HepG2 (cell line): ENCODE measurements around the gene IGSF11. TPM values are rescaled to one million over a fixed set of nuclear protein-coding genes. Genes with fewer than 3 reads are reported as not detected.
A peak's percentile ranks its signal among the peaks of the same experiment; 100 is the strongest.

ENCODE experiments used
- ATAC-seq: fragments of 200-7000 bp; cut with Tn5 transposase; 3 replicates; pipeline ENCODE4 v1.9.1; 2020; ENCODE audit warnings: mild to moderate bottlenecking, moderate library complexity
- Bru-seq: library from RNA; stranded (reverse); fragments of 400-500 nt; gene quantifications from one replicate; lab custom pipeline; 2021; lab: Mats Ljungman, UMichigan
- BruChase-seq, 2 experiments: library from RNA; stranded (reverse); fragments of 400-500 nt; gene quantifications; one replicate each; lab custom pipeline; 2021; lab: Mats Ljungman, UMichigan
- BruUV-seq: library from RNA; stranded (reverse); fragments of 400-500 nt; replicated peaks from 2 replicates; lab custom pipeline; 2021; lab: Mats Ljungman, UMichigan
- CTCF ChIA-PET: fragments of 300-600 bp; formaldehyde crosslinking; extraction: SDS; loops from one replicate; lab custom pipeline; 2021; ENCODE audit warnings: low total read pairs, inconsistent platforms, low intra/inter-chr PET ratio; lab: Yijun Ruan, JAX
- POLR2A ChIA-PET: fragments of 350-600 bp; sonication (Branson Sonifier 250); formaldehyde crosslinking; loops from one replicate; lab custom pipeline; 2020; ENCODE audit warnings: antibody characterized with exemption, inconsistent platforms; lab: Yijun Ruan, JAX
- DNase-seq: peaks from one replicate; pipeline ENCODE4 v3.0.0-alpha.2; 2015; ENCODE audit warnings: low spot score
- FAIRE-seq: peaks from 3 replicates; lab custom pipeline; 2011; peaks lifted over from hg19 to GRCh38; lab: Jason Lieb, UNC
- H2AFZ ChIP-seq: one replicate; pipeline ENCODE4 v1.6.1; 2011; ENCODE audit warnings: low read length, inconsistent platforms
- H3K27ac ChIP-seq: fragments of 300-600 bp; 3 replicates; pipeline ENCODE4 v1.8.0; 2011; ENCODE audit warnings: mixed run types, mild to moderate bottlenecking, mixed read lengths, low read length, inconsistent platforms; ENCODE audit not compliant: insufficient read depth; ENCODE audit errors: extremely low read length
- H3K27me3 ChIP-seq, 2 experiments: fragments of 200-600 bp in 1 of 2; 2 replicates in 1 of 2; 3 replicates in 1 of 2; pipeline versions ENCODE4 v1.6.0 to v1.8.0; 2011; ENCODE audit warnings: low read length in 2 of 2, mild to moderate bottlenecking in 2 of 2, moderate library complexity in 2 of 2, inconsistent platforms in 1 of 2; ENCODE audit not compliant: insufficient read depth in 2 of 2, control insufficient read depth in 1 of 2
- H3K36me3 ChIP-seq, 2 experiments: fragments of 200-600 bp in 1 of 2; replicated peaks in 1 of 2; 2 replicates in 1 of 2; 3 replicates in 1 of 2; pipeline versions ENCODE4 v1.5.1 to v1.8.0; 2011; ENCODE audit warnings: low read length in 2 of 2, inconsistent platforms in 1 of 2; ENCODE audit not compliant: insufficient read depth in 2 of 2, control insufficient read depth in 1 of 2
- H3K4me1 ChIP-seq: 2 replicates; pipeline ENCODE4 v1.5.1; 2012; ENCODE audit warnings: low read length, inconsistent platforms; ENCODE audit not compliant: insufficient read depth
- H3K4me2 ChIP-seq: 2 replicates; pipeline ENCODE4 v1.6.0; 2011; ENCODE audit warnings: low read depth, low read length, inconsistent platforms
- H3K4me3 ChIP-seq, 3 experiments: fragments of 200-600 bp in 1 of 3; sonication (generic), shearing (Covaris generic) in 1 of 3; replicated peaks in 1 of 3; 2 replicates each; pipeline ENCODE4 v1.5.1; 2011 to 2016; ENCODE audit warnings: low read length in 3 of 3, inconsistent platforms in 2 of 3, low read depth in 2 of 3, mild to moderate bottlenecking in 2 of 3, control low read depth in 1 of 3, mixed read lengths in 1 of 3; ENCODE audit not compliant: insufficient read depth in 1 of 3
- H3K79me2 ChIP-seq: one replicate; pipeline ENCODE4 v1.6.1; 2011; ENCODE audit warnings: low read length, inconsistent platforms; ENCODE audit not compliant: insufficient read depth
- H3K9ac ChIP-seq: 2 replicates; pipeline ENCODE4 v1.6.0; 2011; ENCODE audit warnings: mild to moderate bottlenecking, low read depth, low read length, inconsistent platforms; ENCODE audit not compliant: insufficient read depth
- H3K9me3 ChIP-seq: 2 replicates; pipeline ENCODE4 v1.5.1; 2012; ENCODE audit warnings: mild to moderate bottlenecking, low read length
- H4K20me1 ChIP-seq: 2 replicates; pipeline ENCODE4 v1.6.0; 2011; ENCODE audit warnings: inconsistent platforms, mild to moderate bottlenecking, low read length, moderate library complexity; ENCODE audit not compliant: insufficient read depth
- CSRNP1 ChIP-seq: sonication (generic); formaldehyde crosslinking; IDR thresholded peaks from 2 replicates; pipeline ENCODE4 v1.8.1; 2023; ENCODE audit warnings: mild to moderate bottlenecking, missing genetic modification reagents
- FOSL2 ChIP-seq: sonication (generic); formaldehyde crosslinking; IDR thresholded peaks from 2 replicates; pipeline ENCODE4 v1.4.0; 2020; ENCODE audit warnings: missing genetic modification reagents
- MEIS1 ChIP-seq: sonication (generic); formaldehyde crosslinking; IDR thresholded peaks from 2 replicates; pipeline ENCODE4 v1.9.0; 2021; ENCODE audit warnings: mild to moderate bottlenecking, missing genetic modification reagents, moderate library complexity, borderline replicate concordance
- SIX1 ChIP-seq: sonication (generic); formaldehyde crosslinking; IDR thresholded peaks from 2 replicates; pipeline ENCODE4 v1.4.0; 2020; ENCODE audit warnings: missing genetic modification reagents, borderline replicate concordance
- STAT6 ChIP-seq: sonication (generic); formaldehyde crosslinking; IDR thresholded peaks from 2 replicates; pipeline ENCODE4 v1.4.0; 2020; ENCODE audit warnings: missing genetic modification reagents, mild to moderate bottlenecking, borderline replicate concordance
- ZBTB21 ChIP-seq: sonication (generic); formaldehyde crosslinking; IDR thresholded peaks from 2 replicates; pipeline ENCODE4 v1.4.0; 2020; ENCODE audit warnings: missing genetic modification reagents
- ZBTB39 ChIP-seq: sonication (generic); formaldehyde crosslinking; IDR thresholded peaks from 2 replicates; pipeline ENCODE4 v1.5.0; 2020; ENCODE audit warnings: missing genetic modification reagents
- ZNF883 ChIP-seq: sonication (generic); formaldehyde crosslinking; IDR thresholded peaks from 2 replicates; pipeline ENCODE4 v1.5.1; 2020; ENCODE audit warnings: mild to moderate bottlenecking, missing genetic modification reagents; ENCODE audit errors: not compliant biosample characterization
- WGBS: methylation state at CpG from one replicate; pipeline ENCODE4 v1.1.6; 2017; ENCODE audit warnings: low lambda C conversion rate; 5-methylcytosine and 5-hydroxymethylcytosine counted together
- in situ Hi-C: cut with HindIII; loops from 2 replicates; pipeline ENCODE4 v1.10.0; 2017; ENCODE audit warnings: low pct_unique_long_range_greater_than_20kb; ENCODE audit not compliant: extremely low pct_ligation_motif_present
- intact Hi-C: fragments of 100-400 bp; cut with micrococcal nuclease; formaldehyde crosslinking; loops from one replicate; pipeline ENCODE4 v1.10.0; 2022; ENCODE audit not compliant: unreplicated experiment
- long read RNA-seq, 2 experiments: library from RNA in 1 of 2; library from polyadenylated mRNA in 1 of 2; stranded (forward) in 1 of 2; unstranded in 1 of 2; transcript quantifications; one replicate each; pipeline ENCODE4 v2.0.0, GENCODE V29; 2019 to 2022
- polyA minus RNA-seq, 3 experiments: library from RNA; depleted of rRNA, polyadenylated mRNA; stranded (reverse); fragments of >200 nt; gene quantifications; 2 replicates each; pipeline ENCODE4 v1.2.3, GENCODE V29; 2011; ENCODE audit warnings: low replicate concordance in 1 of 3
- polyA plus RNA-seq, 8 experiments: library from polyadenylated mRNA; depleted of rRNA in 3 of 8; stranded (reverse) in 7 of 8; unstranded in 1 of 8; fragments of >200 nt; fragmentation: Illumina TruSeq in 4 of 8; extraction: Trizol in 4 of 8; gene quantifications; 2 replicates each; pipeline versions ENCODE4 v1.2.1 to v1.2.3, GENCODE V29; 2011 to 2016; ENCODE audit warnings: low read depth in 4 of 8, missing spikeins in 1 of 8, mixed read lengths in 1 of 8; ENCODE audit not compliant: insufficient read depth in 1 of 8
- total RNA-seq, 5 experiments: library from RNA; depleted of rRNA; stranded (reverse); fragments of >200 nt; fragmentation: Illumina TruSeq; extraction: Trizol; gene quantifications; 2 replicates each; pipeline ENCODE4 v1.2.3, GENCODE V29; 2016; ENCODE audit warnings: low read depth in 1 of 5

Gene IGSF11, protein sequence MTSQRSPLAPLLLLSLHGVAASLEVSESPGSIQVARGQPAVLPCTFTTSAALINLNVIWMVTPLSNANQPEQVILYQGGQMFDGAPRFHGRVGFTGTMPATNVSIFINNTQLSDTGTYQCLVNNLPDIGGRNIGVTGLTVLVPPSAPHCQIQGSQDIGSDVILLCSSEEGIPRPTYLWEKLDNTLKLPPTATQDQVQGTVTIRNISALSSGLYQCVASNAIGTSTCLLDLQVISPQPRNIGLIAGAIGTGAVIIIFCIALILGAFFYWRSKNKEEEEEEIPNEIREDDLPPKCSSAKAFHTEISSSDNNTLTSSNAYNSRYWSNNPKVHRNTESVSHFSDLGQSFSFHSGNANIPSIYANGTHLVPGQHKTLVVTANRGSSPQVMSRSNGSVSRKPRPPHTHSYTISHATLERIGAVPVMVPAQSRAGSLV
- total RNA-seq (2016; rRNA removed; fragmentation: Illumina TruSeq; extraction: Trizol) (not detected in 2 replicates), polyA plus RNA-seq (2011; rRNA removed) (not detected in 2 replicates), polyA minus RNA-seq (2011; rRNA and poly(A)+ RNA removed; ENCODE audit: low replicate concordance) (not detected in 2 replicates), Bru-seq, nascent RNA (percentile 7 among the genes with signal in this experiment), BruChase-seq, experiment 1, labeled RNA remaining after a 6-hour chase (percentile 25 among the genes with signal in this experiment), BruChase-seq, experiment 2, labeled RNA remaining after a 2-hour chase (percentile 30 among the genes with signal in this experiment)
- total RNA-seq (2016; cell fraction: cytosol; rRNA removed; fragmentation: Illumina TruSeq; extraction: Trizol; ENCODE audit: low read depth): not detected in 2 replicates
- total RNA-seq (2016; cell fraction: insoluble cytoplasmic fraction; rRNA removed; fragmentation: Illumina TruSeq; extraction: Trizol): not detected in 2 replicates
- total RNA-seq (2016; cell fraction: membrane; rRNA removed; fragmentation: Illumina TruSeq; extraction: Trizol): not detected in 2 replicates
- 0.19 TPM in 1 of 2 replicates, not detected in the other for total RNA-seq (2016; cell fraction: nucleus; rRNA removed; fragmentation: Illumina TruSeq; extraction: Trizol)
- not detected in 2 replicates for polyA plus RNA-seq (2011; cell fraction: cytosol; rRNA removed)
- polyA plus RNA-seq (2011; cell fraction: nucleus; rRNA removed): 0.05 TPM in 1 of 2 replicates, not detected in the other
- not detected in 2 replicates for polyA plus RNA-seq (2012)
- not detected in 2 replicates for polyA plus RNA-seq (2016; cell fraction: cytosol; fragmentation: Illumina TruSeq; extraction: Trizol; ENCODE audit: low read depth)
- not detected in 2 replicates for polyA plus RNA-seq (2016; cell fraction: insoluble cytoplasmic fraction; fragmentation: Illumina TruSeq; extraction: Trizol; ENCODE audit: low read depth)
- not detected in 2 replicates for polyA plus RNA-seq (2016; cell fraction: membrane; fragmentation: Illumina TruSeq; extraction: Trizol; ENCODE audit: low read depth)
- not detected in 2 replicates for polyA plus RNA-seq (2016; cell fraction: nucleus; fragmentation: Illumina TruSeq; extraction: Trizol; ENCODE audit: insufficient read depth, low read depth)
- not detected in 2 replicates for polyA minus RNA-seq (2011; cell fraction: cytosol; rRNA and poly(A)+ RNA removed)
- polyA minus RNA-seq (2011; cell fraction: nucleus; rRNA and poly(A)+ RNA removed): not detected in 2 replicates
- long read RNA-seq, experiment 1: 0 reads
- long read RNA-seq, experiment 2: 0 reads

GRCh38 chr3:119034256-119035013 is at the start of gene IGSF11:
Gene IGSF11, minus strand, starts transcription at chr3:119034846. Its CDS starts 264 bp downstream, at chr3:119034582.
- Histone ChIP-seq H3K4me1 (no peaks in the 10 kb centered on the region), H3K79me2 (no peaks in the 10 kb centered on the region), H3K4me3 (peak within 1 kb of the TSS; percentile 56 to 74 (median 61)), H3K27me3 (peaks cover 6 to 32% of the 10 kb centered on the region in 2 experiments; a peak in 4 of 5 replicates), H2AFZ (no peak within 1 kb of the TSS), H4K20me1 (no peaks in the 10 kb centered on the region), H3K9ac (no peak within 1 kb of the TSS), H3K4me2 (peak within 1 kb of the TSS; percentile 85), H3K36me3 (no peaks in the 10 kb centered on the region), H3K27ac (no peak within 1 kb of the TSS), H3K9me3 (no peaks in the 10 kb centered on the region)
- POLR2A ChIA-PET: no interaction called here
- CTCF ChIA-PET: interaction anchor here (1.4 kb wide), 1 partner anchor 152 kb away, joined by 5 read pairs; no protein-coding TSS in a partner anchor
- DNase-seq (peak; percentile 9), ATAC-seq (peak; percentile 98), FAIRE-seq (no peak)
- in situ Hi-C loops: loop anchor here (10.0 kb wide), 1 partner anchor 150 kb away; no protein-coding TSS in a partner anchor
- no TSS peak for BruUV-seq
- intact Hi-C loops: loop anchor here (1.0 kb wide), 1 partner anchor 152 kb away; no protein-coding TSS in a partner anchor
- 1% methylated on average over 19 of the region's 80 CpGs for WGBS
- TF ChIP-seq ZNF883 (peak; percentile 44), ZBTB21 (no peak), FOSL2 (CRISPR knock-in tag) (no peak), SIX1 (CRISPR knock-in tag) (no peak), MEIS1 (CRISPR knock-in tag) (no peak), CSRNP1 (CRISPR knock-in tag) (no peak), STAT6 (CRISPR knock-in tag) (no peak), ZBTB39 (CRISPR knock-in tag) (no peak; the same call in 1 of the 2 replicates)
